ENCODE data around the gene COMMD7.
A peak's percentile ranks its signal among the peaks of the same experiment; 100 is the strongest.

The COMMD7 gene

GRCh38 chr20:32675223-32675975, 67.9 kb downstream of the COMMD7 start:
- no peak for DNase-seq (ENCODE audit: low read depth)

GRCh38 chr20:32674362-32674789, 68.9 kb downstream of the COMMD7 start:
- no peak for DNase-seq (ENCODE audit: low read depth)

- no peak for DNase-seq (ENCODE audit: low read depth)
Observed at GRCh38 chr20:32672982-32673851, 70.0 kb downstream of the COMMD7 start.

GRCh38 chr20:32672394-32672981, 70.8 kb downstream of the COMMD7 start:
- DNase-seq (ENCODE audit: low read depth) = no peak

GRCh38 chr20:32670773-32671455, 72.4 kb downstream of the COMMD7 start:
- DNase-seq (ENCODE audit: low read depth) = no peak

GRCh38 chr20:32667027-32667426, 76.2 kb downstream of the COMMD7 start:
- DNase-seq (ENCODE audit: low read depth) = no peak

- DNase-seq (ENCODE audit: low read depth) = no peak
Observed at GRCh38 chr20:32664678-32665159, 78.5 kb downstream of the COMMD7 start.

GRCh38 chr20:32664012-32664677, 79.1 kb downstream of the COMMD7 start:
- DNase-seq (ENCODE audit: low read depth) = no peak

- no peak for DNase-seq (ENCODE audit: low read depth)
Observed at GRCh38 chr20:32663335-32664011, 79.8 kb downstream of the COMMD7 start.

- DNase-seq (ENCODE audit: low read depth) = no peak
Observed at GRCh38 chr20:32661820-32662528, 81.3 kb downstream of the COMMD7 start.

- DNase-seq (ENCODE audit: low read depth) = no peak
Observed at GRCh38 chr20:32660661-32661060, 82.6 kb downstream of the COMMD7 start.

- DNase-seq (ENCODE audit: low read depth) = no peak
Observed at GRCh38 chr20:32656827-32657226, 86.4 kb downstream of the COMMD7 start.

GRCh38 chr20:32655903-32656512, 87.3 kb downstream of the COMMD7 start:
- DNase-seq (ENCODE audit: low read depth) = no peak

GRCh38 chr20:32652739-32653526, 90.3 kb downstream of the COMMD7 start:
- peak; percentile 22 for DNase-seq (ENCODE audit: low read depth)
